ENCODE results near the gene DYNC2H1.
"Not testable (repeated sequence)": the region's sequence is repeated elsewhere in the genome, so short reads cannot be mapped to it uniquely, and the experiment has no call there.

Gene DYNC2H1

GRCh38 chr11:103367650-103368049 is 258.4 kb downstream of the DYNC2H1 start:
- DNase-seq (ENCODE audit: low read depth in 2 of 2): no peak

- DNase-seq (ENCODE audit: low read depth in 2 of 2): no peak
Measured at GRCh38 chr11:103368145-103368544, 258.9 kb downstream of the DYNC2H1 start.

GRCh38 chr11:103370076-103370475 is 260.9 kb downstream of the DYNC2H1 start:
- DNase-seq (ENCODE audit: low read depth in 2 of 2): no peak

- DNase-seq (ENCODE audit: low read depth in 2 of 2): no peak
Measured at GRCh38 chr11:103372906-103373305, 263.7 kb downstream of the DYNC2H1 start.

- not testable (repeated sequence) for DNase-seq (ENCODE audit: low read depth in 2 of 2)
Measured at GRCh38 chr11:103374227-103374626, 265.0 kb downstream of the DYNC2H1 start.

GRCh38 chr11:103378931-103379330 is 269.7 kb downstream of the DYNC2H1 start:
- DNase-seq (ENCODE audit: low read depth in 2 of 2): no peak

- no peak for DNase-seq (ENCODE audit: low read depth in 2 of 2)
Measured at GRCh38 chr11:103380031-103380430, 270.8 kb downstream of the DYNC2H1 start.

GRCh38 chr11:103384652-103385051 is 275.4 kb downstream of the DYNC2H1 start:
- DNase-seq (ENCODE audit: low read depth in 2 of 2): no peak

- DNase-seq (ENCODE audit: low read depth in 2 of 2): no peak
Measured at GRCh38 chr11:103395612-103396011, 286.4 kb downstream of the DYNC2H1 start.

GRCh38 chr11:103396237-103396636 is 287.0 kb downstream of the DYNC2H1 start:
- DNase-seq (ENCODE audit: low read depth in 2 of 2): no peak

GRCh38 chr11:103397369-103397768 is 288.1 kb downstream of the DYNC2H1 start:
- DNase-seq (ENCODE audit: low read depth in 2 of 2): no peak

- no peak for DNase-seq (ENCODE audit: low read depth in 2 of 2)
Measured at GRCh38 chr11:103398829-103399228, 289.6 kb downstream of the DYNC2H1 start.

- DNase-seq (ENCODE audit: low read depth in 2 of 2): no peak
Measured at GRCh38 chr11:103406357-103406756, 297.1 kb downstream of the DYNC2H1 start.

GRCh38 chr11:103407641-103408040 is 298.4 kb downstream of the DYNC2H1 start:
- no peak for DNase-seq (ENCODE audit: low read depth in 2 of 2)

GRCh38 chr11:103413266-103413888 is 304.2 kb downstream of the DYNC2H1 start:
- no peak for DNase-seq (ENCODE audit: low read depth in 2 of 2)

- DNase-seq (ENCODE audit: low read depth in 2 of 2): no peak
Measured at GRCh38 chr11:103418014-103418413, 308.8 kb downstream of the DYNC2H1 start.

GRCh38 chr11:103420593-103420992 is 311.4 kb downstream of the DYNC2H1 start:
- no peak for DNase-seq (ENCODE audit: low read depth in 2 of 2)

GRCh38 chr11:103433386-103434072 is 324.3 kb downstream of the DYNC2H1 start:
- DNase-seq (ENCODE audit: low read depth in 2 of 2): no peak

- no peak for DNase-seq (ENCODE audit: low read depth in 2 of 2)
Measured at GRCh38 chr11:103434073-103434411, 324.8 kb downstream of the DYNC2H1 start.

- DNase-seq (ENCODE audit: low read depth in 2 of 2): no peak
Measured at GRCh38 chr11:103436131-103436770, 327.0 kb downstream of the DYNC2H1 start.

- no peak for DNase-seq (ENCODE audit: low read depth in 2 of 2)
Measured at GRCh38 chr11:103441021-103441420, 331.8 kb downstream of the DYNC2H1 start.

- DNase-seq (ENCODE audit: low read depth in 2 of 2): no peak
Measured at GRCh38 chr11:103448966-103449365, 339.7 kb downstream of the DYNC2H1 start.

- DNase-seq (ENCODE audit: low read depth in 2 of 2): no peak
Measured at GRCh38 chr11:103450241-103450640, 341.0 kb downstream of the DYNC2H1 start.

Measured in activated CD4-positive, alpha-beta T cell treated with anti-CD3 and anti-CD28 coated beads for 24 hours (primary cell).